K562 (cell line): Measurements from ENCODE around the gene GLP2R. TPM values are rescaled to one million over a fixed set of nuclear protein-coding genes. Genes with fewer than 3 reads are reported as not detected.

Experiments used
- ATAC-seq: fragments of 200-7000 bp; cut with Tn5 transposase; 3 replicates; pipeline ENCODE4 v1.9.1; 2020; ENCODE audit warnings: moderate library complexity
- BruUV-seq: library from RNA; stranded (reverse); fragments of 400-500 nt; replicated peaks from 2 replicates; lab custom pipeline; 2021; lab: Mats Ljungman, UMichigan
- CTCF ChIA-PET: fragments of 300-600 bp; formaldehyde crosslinking; extraction: SDS; loops from one replicate; lab custom pipeline; 2021; ENCODE audit warnings: low intra/inter-chr PET ratio; lab: Yijun Ruan, JAX
- POLR2A ChIA-PET: fragments of 300-600, 350-650 bp; sonication (Branson Sonifier 250); formaldehyde crosslinking; extraction: SDS; loops from one replicate; lab custom pipeline; 2021; ENCODE audit warnings: antibody characterized with exemption, inconsistent platforms; lab: Yijun Ruan, JAX
- DNase-seq, 4 experiments: peaks; one replicate each; pipeline versions ENCODE4 v3.0.0 to v3.0.0-alpha.2; 2011 to 2018; ENCODE audit warnings: low spot score in 3 of 4, mixed read lengths in 3 of 4; ENCODE audit errors: extremely low read depth in 1 of 4
- FAIRE-seq: peaks from 2 replicates; lab custom pipeline; 2011; peaks lifted over from hg19 to GRCh38; lab: Jason Lieb, UNC
- H2AFZ ChIP-seq: 2 replicates; pipeline ENCODE4 v1.6.0; 2011; ENCODE audit warnings: low read depth, low read length, control low read depth, inconsistent platforms
- H3K27ac ChIP-seq: fragments of 200-600 bp; 3 replicates; pipeline ENCODE4 v1.8.0; 2011; ENCODE audit warnings: low read depth, mild to moderate bottlenecking, control low read depth, inconsistent platforms, low read length, moderate library complexity, mixed read lengths; ENCODE audit errors: extremely low read depth
- H3K27me3 ChIP-seq, 2 experiments: fragments of 300-600 bp in 1 of 2; 2 replicates in 1 of 2; 3 replicates in 1 of 2; pipeline versions ENCODE4 v1.6.0 to v1.8.0; 2011; ENCODE audit warnings: inconsistent platforms in 2 of 2, low read length in 2 of 2, mild to moderate bottlenecking in 1 of 2, mixed read lengths in 1 of 2, moderate library complexity in 1 of 2; ENCODE audit not compliant: control insufficient read depth in 2 of 2, insufficient read depth in 2 of 2
- H3K36me3 ChIP-seq: fragments of 300-600 bp; 3 replicates; pipeline ENCODE4 v1.8.0; 2011; ENCODE audit warnings: mild to moderate bottlenecking, low read length, inconsistent platforms; ENCODE audit not compliant: control insufficient read depth, insufficient read depth
- H3K4me1 ChIP-seq, 2 experiments: fragments of 200-600 bp in 1 of 2; replicated peaks in 1 of 2; 2 replicates in 1 of 2; 3 replicates in 1 of 2; pipeline versions ENCODE4 v1.5.1 to v1.8.0; 2011; ENCODE audit warnings: inconsistent platforms in 2 of 2, low read length in 2 of 2, mild to moderate bottlenecking in 1 of 2, mixed read lengths in 1 of 2, moderate library complexity in 1 of 2; ENCODE audit not compliant: control insufficient read depth in 2 of 2, insufficient read depth in 2 of 2
- H3K4me2 ChIP-seq: 2 replicates; pipeline ENCODE4 v1.6.1; 2011; ENCODE audit warnings: low read length, control low read depth, inconsistent platforms, mixed read lengths; ENCODE audit not compliant: insufficient read depth
- H3K4me3 ChIP-seq: fragments of 200-600 bp; sonication (generic), shearing (Covaris generic); 2 replicates; pipeline ENCODE4 v1.5.1; 2016; ENCODE audit warnings: control low read depth, inconsistent platforms
- H3K79me2 ChIP-seq: fragments of 200-600 bp; 3 replicates; pipeline ENCODE4 v1.8.0; 2011; ENCODE audit warnings: low read length, inconsistent platforms; ENCODE audit not compliant: control insufficient read depth, insufficient read depth
- H3K9ac ChIP-seq, 2 experiments: 2 replicates each; pipeline versions ENCODE4 v1.6.0 to v1.6.1; 2011; ENCODE audit warnings: low read depth in 2 of 2, low read length in 2 of 2, control low read depth in 1 of 2, inconsistent platforms in 1 of 2, mild to moderate bottlenecking in 1 of 2, mixed read lengths in 1 of 2; ENCODE audit not compliant: insufficient read depth in 1 of 2
- H3K9me1 ChIP-seq: one replicate; pipeline ENCODE4 v1.6.0; 2011; ENCODE audit warnings: inconsistent platforms, mild to moderate bottlenecking, low read length, moderate library complexity; ENCODE audit not compliant: control insufficient read depth, insufficient read depth
- H3K9me3 ChIP-seq: replicated peaks from 2 replicates; pipeline ENCODE4 v1.5.1; 2011; ENCODE audit warnings: low read depth, low read length, inconsistent platforms; ENCODE audit not compliant: control insufficient read depth, insufficient read depth
- H4K20me1 ChIP-seq: replicated peaks from 2 replicates; pipeline ENCODE4 v1.6.1; 2011; ENCODE audit warnings: low read length, inconsistent platforms, mixed read lengths; ENCODE audit not compliant: control insufficient read depth, insufficient read depth
- MITF ChIP-seq: IDR thresholded peaks from 2 replicates; pipeline ENCODE4 v1.6.1; 2014; ENCODE audit warnings: antibody characterized with exemption
- RBM14 ChIP-seq: fragments of 200-400 bp; formaldehyde crosslinking; IDR thresholded peaks from 2 replicates; pipeline ENCODE4 v1.6.1; 2018; ENCODE audit warnings: low read depth, mild to moderate bottlenecking, low read length, moderate library complexity, borderline replicate concordance; ENCODE audit not compliant: insufficient read depth
- RBM25 ChIP-seq: fragments of 200-400 bp; formaldehyde crosslinking; IDR thresholded peaks from 2 replicates; pipeline ENCODE4 v1.6.1; 2018; ENCODE audit warnings: low read length, low read depth, moderate library complexity; ENCODE audit not compliant: severe bottlenecking
- RBM34 ChIP-seq: fragments of 200-400 bp; formaldehyde crosslinking; IDR thresholded peaks from 2 replicates; pipeline ENCODE4 v1.6.1; 2018; ENCODE audit warnings: low read length, borderline replicate concordance; ENCODE audit not compliant: insufficient read depth
- RNF219 ChIP-seq: fragments of 250-450 bp; sonication (Bioruptor Pico); IDR thresholded peaks from 2 replicates; pipeline ENCODE4 v1.5.0; 2022; ENCODE audit warnings: mild to moderate bottlenecking
- SAFB2 ChIP-seq: fragments of 200-400 bp; formaldehyde crosslinking; IDR thresholded peaks from 2 replicates; pipeline ENCODE4 v1.6.1; 2018; ENCODE audit warnings: borderline replicate concordance, low read length, low read depth, moderate library complexity; ENCODE audit not compliant: severe bottlenecking
- SMARCE1 ChIP-seq: fragments of 450-650 bp; IDR thresholded peaks from 2 replicates; pipeline ENCODE4 v1.7.1; 2016; ENCODE audit warnings: mild to moderate bottlenecking
- SRSF3 ChIP-seq: fragments of 200-400 bp; formaldehyde crosslinking; IDR thresholded peaks from 2 replicates; pipeline ENCODE4 v1.6.1; 2016; ENCODE audit warnings: mild to moderate bottlenecking, low read length, moderate library complexity; ENCODE audit not compliant: insufficient read depth
- ZNF175 ChIP-seq: fragments of 200-800 bp; sonication (Bioruptor generic); IDR thresholded peaks from 2 replicates; pipeline ENCODE4 v1.6.1; 2016; ENCODE audit warnings: low read depth, mild to moderate bottlenecking, missing genetic modification characterization, missing compliant biosample characterization
- ZNF311 ChIP-seq: fragments of 250-450 bp; sonication (Bioruptor Pico); IDR thresholded peaks from 2 replicates; pipeline ENCODE4 v1.4.0; 2020; ENCODE audit warnings: mild to moderate bottlenecking, moderate library complexity
- ZNF778 ChIP-seq: fragments of 450-650 bp; formaldehyde crosslinking; IDR thresholded peaks from 2 replicates; pipeline ENCODE4 v1.4.0; 2020; ENCODE audit warnings: mild to moderate bottlenecking, moderate library complexity
- WGBS: fragments of 100-300 bp; shearing (Covaris generic); methylation state at CpG from one replicate; pipeline ENCODE4 v1.1.6; 2016; ENCODE audit warnings: low coverage, mixed read lengths; ENCODE audit not compliant: insufficient coverage; ENCODE audit errors: missing lambda C conversion rate; 5-methylcytosine and 5-hydroxymethylcytosine counted together
- in situ Hi-C: fragments of 300-500 bp; cut with MboI; formaldehyde crosslinking; loops from 4 replicates; pipeline ENCODE4 v1.15.0; 2018; ENCODE audit warnings: inconsistent platforms, mixed read lengths
- intact Hi-C: fragments of 100-400 bp; cut with micrococcal nuclease; formaldehyde crosslinking; loops from 2 replicates; pipeline ENCODE4 v1.14.2; 2022
- polyA plus RNA-seq, 8 experiments: library from polyadenylated mRNA; depleted of rRNA in 4 of 8; stranded (reverse) in 5 of 8; unstranded in 3 of 8; fragments of >200 nt; fragmentation: Nextera tagmentation in 2 of 8; fragmentation: Illumina TruSeq in 1 of 8; extraction: Ambion mirVana in 2 of 8; extraction: Trizol in 1 of 8; gene quantifications; 2 replicates each; pipeline versions ENCODE4 v1.2.1 to v1.2.3, GENCODE V29; 2011 to 2014; ENCODE audit warnings: inconsistent platforms in 1 of 8, missing spikeins in 1 of 8
- total RNA-seq, 7 experiments: library from RNA; depleted of rRNA in 6 of 7; stranded (reverse); fragments of >200 nt in 6 of 7; fragmentation: Illumina TruSeq in 2 of 7; extraction: Trizol in 2 of 7; gene quantifications; 2 replicates each; pipeline versions ENCODE4 v1.2.1 to v1.2.3, GENCODE V29; 2011 to 2021; ENCODE audit warnings: low replicate concordance in 1 of 7

GLP2R gene
- total and polyA plus RNA-seq, 9 of the 15 experiments (the other 6 are each of a cell fraction or from before 2014, with no cell fraction given), result not detected

- TF ChIP-seq RBM25 (no peak), MITF (no peak), RBM14 (no peak)
Observed at GRCh38 chr17:9844153-9844552, 18.4 kb downstream of the GLP2R start (continued).

GRCh38 chr17:9845306-9845705 is 19.6 kb downstream of the GLP2R start:
- Histone ChIP-seq H3K27me3 (no peaks in the 10 kb centered on the region; a peak in 1 of 5 replicates), H3K4me3 (no peak overlapping the region), H3K4me2 (no peak overlapping the region), H3K9me3 (no peaks in the 10 kb centered on the region), H4K20me1 (no peaks in the 10 kb centered on the region), H3K9me1 (no peaks in the 10 kb centered on the region), H3K27ac (no peak overlapping the region), H3K4me1 (no peaks in the 10 kb centered on the region), H3K36me3 (no peaks in the 10 kb centered on the region), H3K9ac (no peak overlapping the region), H2AFZ (no peak overlapping the region), H3K79me2 (no peaks in the 10 kb centered on the region)
- ATAC-seq (no peak), DNase-seq (no peak), FAIRE-seq (no peak)
- CTCF ChIA-PET, result no interaction called here
- in situ Hi-C loops, result no loop called here
- 0% methylated on average over 4 of the region's 4 CpGs for WGBS
- intact Hi-C loops, result no loop called here
- BruUV-seq, result no TSS peak
- POLR2A ChIA-PET, result interaction anchor here (0.6 to 0.7 kb wide), 2 partner anchors 11 to 144 kb away, joined by 3 read pairs; no protein-coding TSS in a partner anchor
- TF ChIP-seq RBM34, result no peak
- TF ChIP-seq ZNF175 (CRISPR knock-in tag), result no peak
- no peak for TF ChIP-seq ZNF778 (CRISPR knock-in tag)
- no peak for TF ChIP-seq RNF219 (CRISPR knock-in tag)
- TF ChIP-seq ZNF311 (CRISPR knock-in tag), result no peak
- TF ChIP-seq SRSF3, result no peak
- no peak for TF ChIP-seq SMARCE1
- TF ChIP-seq SAFB2, result no peak
